ENCODE data around the gene POSTN. TPM values are rescaled to one million over a fixed set of nuclear protein-coding genes. Genes with fewer than 3 reads are reported as not detected.

The POSTN gene
- total RNA-seq, 1 experiment from 2014 or later: 0.33 TPM

- no peak for TF ChIP-seq CTCF (conservative IDR thresholded peaks at IDR 0.05)
- Mint-ChIP-seq H3K9me3 (peaks cover 9 to 11% of the 10 kb centered on the region in 2 experiments; a peak in 3 of 5 replicates), H3K36me3 (ENCODE audit: insufficient read depth in 1 of 3, low read depth in 3 of 3) (peaks cover 3 to 9% (median 6%) of the 10 kb centered on the region in 3 experiments; a peak in 6 of 7 replicates), H3K4me1 (peaks cover 4 to 9% of the 10 kb centered on the region in 2 experiments), H3K27ac (no peak overlapping the region), H3K27me3 (ENCODE audit: low read depth) (no peaks in the 10 kb centered on the region), H3K4me3 (no peak overlapping the region)
- Histone ChIP-seq H4K20me1 (ENCODE audit: control insufficient read depth, insufficient read depth, insufficient read length) (no peaks in the 10 kb centered on the region), H3K9ac (ENCODE audit: extremely low read depth, insufficient read length, low read length) (no peak overlapping the region), H3T11ph (ENCODE audit: low read length) (no peak overlapping the region), H2BK15ac (ENCODE audit: low read depth, low read length) (no peak overlapping the region), H3K23ac (ENCODE audit: insufficient read length, low read depth, low read length) (no peak overlapping the region), H3K4ac (ENCODE audit: low read depth, low read length) (no peak overlapping the region), H2BK5ac (ENCODE audit: insufficient read length, low read length) (no peak overlapping the region), H3K56ac (ENCODE audit: insufficient read length, low read depth, low read length) (no peak overlapping the region), H4K91ac (ENCODE audit: insufficient read length, low read depth, low read length) (no peak overlapping the region), H2BK120ac (ENCODE audit: low read depth, low read length, poor library complexity, severe bottlenecking) (no peak overlapping the region), H3K79me2 (ENCODE audit: insufficient read depth, low read length) (no peaks in the 10 kb centered on the region), H3K79me1 (ENCODE audit: insufficient read depth, low read depth, low read length, poor library complexity, severe bottlenecking) (no peaks in the 10 kb centered on the region), H2BK12ac (ENCODE audit: insufficient read length, low read depth, low read length) (no peak overlapping the region), H3K14ac (ENCODE audit: insufficient read depth, low read length) (no peak overlapping the region), H3K27me3 (ENCODE audit: insufficient read depth, low read length) (no peaks in the 10 kb centered on the region), H3K4me1 (ENCODE audit: insufficient read depth, low read length) (no peaks in the 10 kb centered on the region), H3K18ac (ENCODE audit: insufficient read length, low read depth, low read length) (no peak overlapping the region), H3K23me2 (ENCODE audit: insufficient read length, low read depth, low read length, poor library complexity, severe bottlenecking) (no peaks in the 10 kb centered on the region), H2AK5ac (ENCODE audit: insufficient read length, low read length) (no peak overlapping the region), H3K27ac (ENCODE audit: insufficient read length, low read depth, low read length) (no peak overlapping the region), H4K8ac (replicated peaks; ENCODE audit: insufficient read length, low read depth, low read length) (no peak overlapping the region), H3K4me2 (ENCODE audit: insufficient read depth, insufficient read length, low read length) (no peak overlapping the region), H2AFZ (ENCODE audit: low read length) (no peak overlapping the region), H4K5ac (ENCODE audit: insufficient read length, low read depth, low read length) (no peak overlapping the region), H2BK20ac (ENCODE audit: low read depth, low read length, poor library complexity, severe bottlenecking) (no peak overlapping the region), H3K9me3 (ENCODE audit: control insufficient read depth, low read depth, low read length) (no peaks in the 10 kb centered on the region)
- no CpG with 5 or more reads among the region's 3 CpGs for WGBS (ENCODE audit: extremely low coverage, insufficient read length, low lambda C conversion rate)
- DNase-seq: no peak
Measured at GRCh38 chr13:37544995-37545394, 53.6 kb downstream of the POSTN start.

All from H9 (cell line).